H1 (cell line): ENCODE results near the gene PSMD13. TPM values are rescaled to one million over a fixed set of nuclear protein-coding genes. Genes with fewer than 3 reads are reported as not detected.

Source experiments
- CTCF ChIA-PET: fragments of 300-600 bp; sonication (Branson Sonifier 250); formaldehyde crosslinking; loops from one replicate; lab custom pipeline; 2021; ENCODE audit not compliant: partially characterized antibody; lab: Charles Lee
- POLR2A ChIA-PET: fragments of 300-600 bp; sonication (Branson Sonifier 250); formaldehyde crosslinking; loops from one replicate; lab custom pipeline; 2021; ENCODE audit warnings: inconsistent platforms; ENCODE audit not compliant: partially characterized antibody; lab: Charles Lee
- DNase-seq, 2 experiments: peaks; one replicate each; pipeline versions ENCODE4 v3.0.0 to v3.0.0-alpha.2; 2010 to 2022; ENCODE audit warnings: low spot score in 2 of 2, low read depth in 1 of 2, mixed read lengths in 1 of 2
- FAIRE-seq: peaks from 2 replicates; lab custom pipeline; 2011; peaks lifted over from hg19 to GRCh38; lab: Jason Lieb, UNC
- H2AFZ ChIP-seq: 2 replicates; pipeline ENCODE4 v1.8.1; 2012; ENCODE audit warnings: low read length, inconsistent platforms
- H2AK5ac ChIP-seq: 2 replicates; pipeline ENCODE4 v1.6.1; 2013; ENCODE audit warnings: low read depth, low read length
- H2BK120ac ChIP-seq: replicated peaks from 2 replicates; pipeline ENCODE3; 2013; ENCODE audit warnings: low read depth, low read length, inconsistent platforms
- H2BK12ac ChIP-seq: 2 replicates; pipeline ENCODE4 v1.6.1; 2013; ENCODE audit warnings: low read depth, low read length
- H2BK15ac ChIP-seq: 2 replicates; pipeline ENCODE4 v1.6.1; 2013; ENCODE audit warnings: low read length
- H2BK20ac ChIP-seq: 2 replicates; pipeline ENCODE4 v1.6.1; 2013; ENCODE audit warnings: low read length
- H2BK5ac ChIP-seq: 2 replicates; pipeline ENCODE4 v1.6.1; 2013; ENCODE audit warnings: low read depth, low read length
- H3K14ac ChIP-seq: 2 replicates; pipeline ENCODE4 v1.6.1; 2013; ENCODE audit warnings: inconsistent platforms; ENCODE audit not compliant: insufficient read length
- H3K18ac ChIP-seq: 2 replicates; pipeline ENCODE4 v1.6.1; 2013; ENCODE audit warnings: low read length; ENCODE audit errors: extremely low read depth
- H3K23ac ChIP-seq: 2 replicates; pipeline ENCODE4 v1.6.1; 2013; ENCODE audit warnings: inconsistent platforms; ENCODE audit not compliant: insufficient read length
- H3K23me2 ChIP-seq: 2 replicates; pipeline ENCODE4 v1.6.1; 2013; ENCODE audit warnings: low read depth, low read length
- H3K27ac ChIP-seq: 2 replicates; pipeline ENCODE4 v1.6.1; 2011; ENCODE audit warnings: low read depth, low read length, inconsistent platforms
- H3K27me3 ChIP-seq, 4 experiments: replicated peaks in 1 of 4; 1 replicate in 1 of 4; 2 replicates in 3 of 4; pipeline versions ENCODE4 v1.6.1 to v1.8.1; 2011 to 2013; ENCODE audit warnings: low read length in 3 of 4, mild to moderate bottlenecking in 3 of 4, inconsistent platforms in 2 of 4, mixed read lengths in 2 of 4, moderate library complexity in 1 of 4; ENCODE audit not compliant: control insufficient read depth in 3 of 4, insufficient read depth in 3 of 4; ENCODE audit errors: extremely low read depth in 1 of 4
- H3K36me3 ChIP-seq, 4 experiments: 2 replicates each; pipeline versions ENCODE4 v1.6.1 to v1.8.1; 2011 to 2013; ENCODE audit warnings: mild to moderate bottlenecking in 4 of 4, low read length in 3 of 4, moderate library complexity in 2 of 4, control low read depth in 1 of 4, inconsistent platforms in 1 of 4; ENCODE audit not compliant: insufficient read depth in 4 of 4, control insufficient read depth in 2 of 4
- H3K4ac ChIP-seq: replicated peaks from 2 replicates; pipeline ENCODE3; 2013; ENCODE audit warnings: low read length, low read depth, mixed read lengths, inconsistent platforms; ENCODE audit not compliant: insufficient read length
- H3K4me1 ChIP-seq, 4 experiments: replicated peaks in 1 of 4; 1 replicate in 1 of 4; 2 replicates in 3 of 4; pipeline versions ENCODE4 v1.6.1 to v1.8.1; 2011 to 2013; ENCODE audit warnings: low read length in 3 of 4, inconsistent platforms in 2 of 4, mixed read lengths in 1 of 4; ENCODE audit not compliant: insufficient read depth in 4 of 4, control insufficient read depth in 3 of 4
- H3K4me2 ChIP-seq, 2 experiments: 2 replicates each; pipeline versions ENCODE4 v1.6.1 to v1.8.1; 2011 to 2013; ENCODE audit warnings: low read depth in 2 of 2, low read length in 2 of 2, control low read depth in 1 of 2, inconsistent platforms in 1 of 2, mild to moderate bottlenecking in 1 of 2; ENCODE audit not compliant: insufficient read depth in 1 of 2
- H3K4me3 ChIP-seq, 4 experiments: fragments of 200-600, 300-600 bp in 1 of 4; sonication (generic), shearing (Covaris generic), sonication (Bioruptor Twin) in 1 of 4; 2 replicates each; pipeline versions ENCODE4 v1.5.1 to v1.8.1; 2011 to 2016; ENCODE audit warnings: low read length in 4 of 4, low read depth in 3 of 4, control low read depth in 2 of 4, inconsistent platforms in 2 of 4, mild to moderate bottlenecking in 2 of 4, mixed read lengths in 1 of 4, moderate library complexity in 1 of 4; ENCODE audit not compliant: insufficient read depth in 2 of 4; ENCODE audit errors: extremely low read depth in 1 of 4
- H3K56ac ChIP-seq: replicated peaks from 2 replicates; pipeline ENCODE3; 2013; ENCODE audit warnings: low read depth, mild to moderate bottlenecking, mixed read lengths, low read length, inconsistent platforms; ENCODE audit not compliant: insufficient read length
- H3K79me1 ChIP-seq: 2 replicates; pipeline ENCODE4 v1.6.1; 2013; ENCODE audit warnings: low read depth, low read length, control low read depth
- H3K79me2 ChIP-seq, 2 experiments: 2 replicates each; pipeline versions ENCODE4 v1.6.1 to v1.8.1; 2012 to 2013; ENCODE audit warnings: low read length in 2 of 2, mild to moderate bottlenecking in 2 of 2, inconsistent platforms in 1 of 2; ENCODE audit not compliant: insufficient read depth in 2 of 2, control insufficient read depth in 1 of 2
- H3K9ac ChIP-seq, 4 experiments: replicated peaks in 1 of 4; 1 replicate in 1 of 4; 2 replicates in 3 of 4; pipeline versions ENCODE4 v1.6.1 to v1.8.1; 2011 to 2013; ENCODE audit warnings: low read depth in 3 of 4, low read length in 3 of 4, control low read depth in 2 of 4, mild to moderate bottlenecking in 2 of 4, moderate library complexity in 2 of 4, inconsistent platforms in 1 of 4; ENCODE audit errors: extremely low read depth in 1 of 4
- H3K9me3 ChIP-seq, 2 experiments: 2 replicates each; pipeline versions ENCODE4 v1.6.1 to v1.8.1; 2012 to 2013; ENCODE audit warnings: mild to moderate bottlenecking in 2 of 2, moderate library complexity in 2 of 2, control low read depth in 1 of 2, inconsistent platforms in 1 of 2, low read depth in 1 of 2, low read length in 1 of 2, mixed read lengths in 1 of 2; ENCODE audit not compliant: insufficient read depth in 2 of 2
- H4K20me1 ChIP-seq, 2 experiments: replicated peaks in 1 of 2; 2 replicates each; pipeline versions ENCODE3 to v1.8.1; 2011 to 2013; ENCODE audit warnings: inconsistent platforms in 2 of 2, low read length in 2 of 2, mild to moderate bottlenecking in 1 of 2; ENCODE audit not compliant: insufficient read depth in 2 of 2, control insufficient read depth in 1 of 2
- H4K5ac ChIP-seq: 2 replicates; pipeline ENCODE4 v1.6.1; 2013; ENCODE audit warnings: low read length, low read depth, mixed read lengths, inconsistent platforms; ENCODE audit not compliant: insufficient read length
- H4K8ac ChIP-seq: 2 replicates; pipeline ENCODE4 v1.8.0; 2013; ENCODE audit warnings: mild to moderate bottlenecking, moderate library complexity, low read length, inconsistent platforms; ENCODE audit not compliant: insufficient read depth; ENCODE audit errors: extremely low read depth
- H4K91ac ChIP-seq: replicated peaks from 2 replicates; pipeline ENCODE3; 2013; ENCODE audit warnings: low read length, mixed read lengths, inconsistent platforms; ENCODE audit not compliant: insufficient read length
- BRCA1 ChIP-seq: IDR thresholded peaks from 2 replicates; pipeline ENCODE4 v1.6.1; 2012; ENCODE audit warnings: low read depth, low read length, improper control_type of control experiment
- NANOG ChIP-seq: IDR thresholded peaks from 2 replicates; pipeline ENCODE4 v1.6.1; 2011; ENCODE audit warnings: low read length, low read depth, mild to moderate bottlenecking, inconsistent platforms; ENCODE audit not compliant: insufficient read depth, poor library complexity, severe bottlenecking
- RXRA ChIP-seq: IDR thresholded peaks from 2 replicates; pipeline ENCODE4 v1.6.1; 2011; ENCODE audit warnings: low read depth, mild to moderate bottlenecking, low read length, moderate library complexity; ENCODE audit not compliant: insufficient read depth
- TAF7 ChIP-seq: optimal IDR thresholded peaks from 2 replicates; pipeline ENCODE3; 2011; ENCODE audit warnings: low read depth, mild to moderate bottlenecking, inconsistent platforms, low read length, moderate library complexity, borderline replicate concordance
- WGBS, 2 experiments: shearing (Covaris generic) in 1 of 2; methylation state at CpG; one replicate each; pipeline versions ENCODE4 v1.1.6 to v1.1.7; 2013 to 2015; ENCODE audit warnings: low lambda C conversion rate in 2 of 2, mixed read lengths in 2 of 2, inconsistent platforms in 1 of 2, low coverage in 1 of 2, missing lambda C conversion rate in 1 of 2; ENCODE audit not compliant: insufficient replicate concordance in 2 of 2, insufficient coverage in 1 of 2, insufficient read length in 1 of 2; ENCODE audit errors: extremely low coverage in 1 of 2, missing lambda C conversion rate in 1 of 2; 5-methylcytosine and 5-hydroxymethylcytosine counted together
- polyA plus RNA-seq, 7 experiments: library from polyadenylated mRNA; depleted of rRNA in 3 of 7; stranded (reverse) in 5 of 7; unstranded in 2 of 7; fragments of >200 nt in 5 of 7; fragments of 200-250 nt in 2 of 7; gene quantifications; 1 replicate in 5 of 7; 2 replicates in 1 of 7; 4 replicates in 1 of 7; pipeline versions ENCODE4 v1.2.1 to v1.2.3, GENCODE V29; 2011 to 2013; ENCODE audit warnings: missing spikeins in 2 of 7, mixed read lengths in 2 of 7
- total RNA-seq: library from RNA; stranded (reverse); fragmentation: NEBNext Ultra II Directional; extraction: Animal tissue kit (Norgen Biotek cat#: 25700); gene quantifications from 2 replicates; pipeline ENCODE4 v1.2.1, GENCODE V29; 2021

PSMD13 gene
- total and polyA plus RNA-seq, 2 of the 8 experiments (the other 6 are each of a cell fraction or from before 2014, with no cell fraction given), result 121 to 141 TPM

DNA sequence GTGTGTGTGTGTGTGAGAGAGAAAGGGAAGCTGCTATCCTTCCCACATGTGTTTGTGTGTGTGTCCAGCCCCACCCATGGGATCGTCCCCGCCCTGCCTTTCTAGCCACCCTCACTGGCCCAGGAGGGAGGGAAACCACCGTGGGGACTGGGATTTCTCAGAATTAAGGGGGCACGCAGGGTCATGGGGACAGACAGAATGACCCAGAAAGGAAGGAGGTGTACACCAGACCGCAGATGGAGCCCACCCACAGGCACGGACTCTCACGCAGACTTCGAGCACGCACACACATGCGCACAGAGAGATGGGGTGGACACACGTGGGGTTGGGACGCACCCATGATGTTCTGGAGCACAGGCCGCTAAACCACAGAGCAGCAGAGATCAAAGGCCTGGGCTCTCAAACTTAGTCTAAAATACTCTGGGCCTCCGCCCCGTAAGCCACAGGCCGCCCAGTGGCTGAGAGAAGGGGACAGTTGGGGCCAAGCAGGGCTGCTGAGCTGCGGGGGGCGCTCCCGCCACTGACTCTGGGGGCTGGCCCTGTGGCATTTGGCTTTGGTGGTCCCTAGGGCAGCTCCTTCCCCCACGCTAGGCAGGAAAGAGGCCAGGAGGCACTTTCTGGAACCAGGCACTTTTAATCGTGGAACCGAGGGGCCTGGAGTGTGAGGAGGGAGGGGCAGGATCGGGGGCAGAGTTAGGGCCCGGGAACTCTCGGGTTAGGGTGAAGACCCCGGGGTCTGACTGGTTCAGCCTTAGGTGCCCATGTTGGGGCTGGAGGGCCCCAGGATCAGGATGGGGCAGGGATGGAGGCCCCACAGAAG lies 61.0 kb downstream of the PSMD13 start:
- H3K18ac ChIP-seq, result peak overlapping the region; percentile 78; the same call in 1 of the 2 replicates
- ChIA-PET POLR2A (interaction anchor here (0.8 to 5.2 kb wide), 9 partner anchors 8 to 71 kb away, joined by 3 to 51 read pairs (median 4); partner anchors contain the start of genes IFITM2 and PGGHG), CTCF (interaction anchor here (2.2 kb wide), 1 partner anchor 47 kb away, joined by 11 read pairs; no protein-coding TSS in a partner anchor)
- no peak overlapping the region; the same call in 1 of the 2 replicates for H4K8ac ChIP-seq
- no peak overlapping the region for H3K23ac ChIP-seq
- H3K4me3 ChIP-seq, result no peak overlapping the region
- H4K20me1 ChIP-seq, result no peaks in the 10 kb centered on the region
- H2BK120ac ChIP-seq, result no peak overlapping the region
- peaks cover 6 to 20% (median 12%) of the 10 kb centered on the region in 4 experiments for H3K4me1 ChIP-seq
- WGBS, 2 experiments, result 91% methylated on average over 26 of the region's 26 CpGs; no CpG with 5 or more reads in 1 of the 2 experiments
- peak overlapping the region; percentile 88 for H2AK5ac ChIP-seq
- peak overlapping the region; percentile 92; the same call in 1 of the 2 replicates for H2BK12ac ChIP-seq
- H3K56ac ChIP-seq, result no peak overlapping the region
- no peak overlapping the region for H4K91ac ChIP-seq
- no peak for DNase-seq
- H3K27ac ChIP-seq, result no peak overlapping the region
- H3K14ac ChIP-seq, result peak overlapping the region; percentile 22
- no peak overlapping the region for H2BK20ac ChIP-seq
- 0 out of 2 replicates have a peak overlapping the region, but pooled peaks have one; percentile 72 for H2BK15ac ChIP-seq
- FAIRE-seq, result no peak
- no peak overlapping the region; a peak in 1 of 7 replicates for H3K9ac ChIP-seq
- H2AFZ ChIP-seq, result no peak overlapping the region
- H3K4me2 ChIP-seq, result no peak overlapping the region
- no peaks in the 10 kb centered on the region for H3K9me3 ChIP-seq
- no peak overlapping the region for H3K4ac ChIP-seq
- no peaks in the 10 kb centered on the region for H3K79me2 ChIP-seq
- peaks cover 3 to 20% (median 15%) of the 10 kb centered on the region in 4 experiments; a peak in 6 of 8 replicates for H3K36me3 ChIP-seq
- peak overlapping the region; percentile 83; the same call in 1 of the 2 replicates for H2BK5ac ChIP-seq
- H3K27me3 ChIP-seq, result no peaks in the 10 kb centered on the region
- TF ChIP-seq TAF7 (peak; percentile 15), NANOG (no peak), RXRA (no peak), BRCA1 (no peak)
- H3K79me1 ChIP-seq, result no peaks in the 10 kb centered on the region
- H4K5ac ChIP-seq, result no peak overlapping the region
- H3K23me2 ChIP-seq, result no peaks in the 10 kb centered on the region
